ENCODE measurements around the gene ITGBL1.

DNA sequence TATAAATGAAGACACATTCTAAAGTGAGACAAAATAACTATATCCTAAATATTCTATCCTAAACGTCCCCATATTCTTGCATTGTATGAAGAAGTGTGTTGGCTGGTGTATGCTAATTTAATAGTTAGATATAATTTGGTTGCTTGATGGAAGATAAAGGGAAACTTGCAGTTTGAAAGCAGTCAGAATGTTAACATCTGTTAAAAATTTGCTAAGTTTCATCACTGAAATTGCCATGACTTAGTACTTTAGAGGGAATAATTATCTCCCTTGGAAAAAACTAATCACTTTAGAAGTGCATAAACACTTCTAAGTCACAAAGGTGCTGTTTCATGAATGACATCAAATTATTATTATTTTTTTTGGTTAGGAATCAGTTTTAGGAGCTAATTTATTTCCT is 61.6 kb downstream of the ITGBL1 start:
- TF ChIP-seq, protein P1, sequence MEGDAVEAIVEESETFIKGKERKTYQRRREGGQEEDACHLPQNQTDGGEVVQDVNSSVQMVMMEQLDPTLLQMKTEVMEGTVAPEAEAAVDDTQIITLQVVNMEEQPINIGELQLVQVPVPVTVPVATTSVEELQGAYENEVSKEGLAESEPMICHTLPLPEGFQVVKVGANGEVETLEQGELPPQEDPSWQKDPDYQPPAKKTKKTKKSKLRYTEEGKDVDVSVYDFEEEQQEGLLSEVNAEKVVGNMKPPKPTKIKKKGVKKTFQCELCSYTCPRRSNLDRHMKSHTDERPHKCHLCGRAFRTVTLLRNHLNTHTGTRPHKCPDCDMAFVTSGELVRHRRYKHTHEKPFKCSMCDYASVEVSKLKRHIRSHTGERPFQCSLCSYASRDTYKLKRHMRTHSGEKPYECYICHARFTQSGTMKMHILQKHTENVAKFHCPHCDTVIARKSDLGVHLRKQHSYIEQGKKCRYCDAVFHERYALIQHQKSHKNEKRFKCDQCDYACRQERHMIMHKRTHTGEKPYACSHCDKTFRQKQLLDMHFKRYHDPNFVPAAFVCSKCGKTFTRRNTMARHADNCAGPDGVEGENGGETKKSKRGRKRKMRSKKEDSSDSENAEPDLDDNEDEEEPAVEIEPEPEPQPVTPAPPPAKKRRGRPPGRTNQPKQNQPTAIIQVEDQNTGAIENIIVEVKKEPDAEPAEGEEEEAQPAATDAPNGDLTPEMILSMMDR (IDR thresholded peaks at IDR 0.05) = no peak
- TF ChIP-seq POLR2A (IDR thresholded peaks at IDR 0.05) = no peak
